Thoracic aorta (tissue), 2 donors: ENCODE measurements around the gene KIF5C. TPM values are rescaled to one million over a fixed set of nuclear protein-coding genes. Genes with fewer than 3 reads are reported as not detected.

Source experiments
- ATAC-seq: fragments of 150-250 bp; one replicate; pipeline ENCODE4 v1.8.0; 2017; ENCODE audit warnings: low read depth; ENCODE audit not compliant: insufficient number of reproducible peaks, low FRiP score
- DNase-seq: peaks from one replicate; pipeline ENCODE4 v3.0.0-alpha.2; 2020; ENCODE audit warnings: low spot score
- H3K27ac ChIP-seq, 2 donors: fragments of 200-600 bp; sonication (generic); 1 replicate in 1 of 2; 2 replicates in 1 of 2; pipeline ENCODE4 v1.5.1; 2016; ENCODE audit warnings: mild to moderate bottlenecking in 2 of 2, moderate library complexity in 2 of 2
- H3K27me3 ChIP-seq: fragments of 200-600 bp; sonication (generic); replicated peaks from 2 replicates; pipeline ENCODE4 v1.6.0; 2016; ENCODE audit warnings: mild to moderate bottlenecking; ENCODE audit not compliant: insufficient read depth
- H3K36me3 ChIP-seq: fragments of 200-600 bp; sonication (generic); one replicate; pipeline ENCODE4 v1.5.1; 2016
- H3K4me1 ChIP-seq, 2 donors: fragments of 200-600 bp; sonication (generic); 1 replicate in 1 of 2; 2 replicates in 1 of 2; pipeline versions ENCODE4 v1.5.1 to v1.6.0; 2016; ENCODE audit warnings: low read depth in 2 of 2, mild to moderate bottlenecking in 1 of 2; ENCODE audit not compliant: control insufficient read depth in 1 of 2
- H3K4me3 ChIP-seq: fragments of 200-600 bp; sonication (generic); 2 replicates; pipeline ENCODE4 v1.5.1; 2016; ENCODE audit warnings: mild to moderate bottlenecking
- H3K9me3 ChIP-seq: fragments of 200-600 bp; sonication (generic); 2 replicates; pipeline ENCODE4 v1.5.1; 2016
- CTCF ChIP-seq: fragments of 200-600 bp; sonication (generic); IDR thresholded peaks from one replicate; pipeline ENCODE4 v1.5.1; 2019; ENCODE audit warnings: antibody characterized with exemption
- total RNA-seq, 2 donors: library from RNA; depleted of rRNA; stranded (reverse); fragments of >200 nt; gene quantifications; one replicate each; pipeline versions ENCODE4 v1.1.0 to v1.2.3, GENCODE V29; 2016

The KIF5C gene
- total RNA-seq, 2 donors from 2014 or later: 4.5 to 7.3 TPM

GRCh38 chr2:148913061-148913460 lies 38.0 kb downstream of the KIF5C start:
- H3K9me3 ChIP-seq: peaks cover under 1% of the 10 kb centered on the region
- ATAC-seq (no peak), DNase-seq (no peak)
- no peak for TF ChIP-seq CTCF
- H3K27ac ChIP-seq: no peak overlapping the region
- H3K27me3 ChIP-seq: no peaks in the 10 kb centered on the region
- H3K36me3 ChIP-seq: no peaks in the 10 kb centered on the region
- H3K4me3 ChIP-seq: no peak overlapping the region
- H3K4me1 ChIP-seq: no peaks in the 10 kb centered on the region

GRCh38 chr2:148913492-148913891 lies 38.5 kb downstream of the KIF5C start:
- Histone ChIP-seq H3K4me1 (no peaks in the 10 kb centered on the region), H3K27ac (no peak overlapping the region), H3K36me3 (no peaks in the 10 kb centered on the region), H3K27me3 (no peaks in the 10 kb centered on the region), H3K9me3 (peaks cover 4% of the 10 kb centered on the region), H3K4me3 (no peak overlapping the region)
- DNase-seq (no peak), ATAC-seq (no peak)
- no peak for TF ChIP-seq CTCF

- H3K4me3 ChIP-seq: no peak overlapping the region
- no peaks in the 10 kb centered on the region for H3K4me1 ChIP-seq
- no peak overlapping the region for H3K27ac ChIP-seq
- TF ChIP-seq CTCF: no peak
- peaks cover 8% of the 10 kb centered on the region for H3K9me3 ChIP-seq
- DNase-seq (no peak), ATAC-seq (no peak)
- no peaks in the 10 kb centered on the region for H3K36me3 ChIP-seq
- H3K27me3 ChIP-seq: no peaks in the 10 kb centered on the region
Observed at GRCh38 chr2:148914463-148914862, 39.4 kb downstream of the KIF5C start.

- Histone ChIP-seq H3K4me3 (no peak overlapping the region), H3K36me3 (no peaks in the 10 kb centered on the region), H3K9me3 (peaks cover 8% of the 10 kb centered on the region), H3K27ac (no peak overlapping the region), H3K4me1 (no peaks in the 10 kb centered on the region), H3K27me3 (no peaks in the 10 kb centered on the region)
- no peak for TF ChIP-seq CTCF
- no peak for ATAC-seq
- DNase-seq: no peak
Observed at GRCh38 chr2:148917431-148917830, 42.4 kb downstream of the KIF5C start.

- ATAC-seq (no peak), DNase-seq (no peak)
- Histone ChIP-seq H3K4me3 (no peak overlapping the region), H3K9me3 (peaks cover 8% of the 10 kb centered on the region), H3K27me3 (no peaks in the 10 kb centered on the region), H3K36me3 (no peaks in the 10 kb centered on the region), H3K4me1 (no peaks in the 10 kb centered on the region), H3K27ac (no peak overlapping the region)
- TF ChIP-seq CTCF: no peak
Observed at GRCh38 chr2:148918554-148918953, 43.5 kb downstream of the KIF5C start.
